Measurements from ENCODE around the gene GNB1L.
"Not testable (repeated sequence)": the region's sequence is repeated elsewhere in the genome, so short reads cannot be mapped to it uniquely, and the experiment has no call there.

The GNB1L gene

GRCh38 chr22:19837915-19838314 is 16.8 kb downstream of the GNB1L start:
- DNase-seq (ENCODE audit: insufficient read length, low spot score) (no peak), FAIRE-seq (no peak)
- no peak for TF ChIP-seq CTCF (IDR thresholded peaks at IDR 0.05; ENCODE audit: insufficient read depth, missing control alignments)

- FAIRE-seq = no peak
- DNase-seq (ENCODE audit: insufficient read length, low spot score) = no peak
- no peak for TF ChIP-seq CTCF (IDR thresholded peaks at IDR 0.05; ENCODE audit: insufficient read depth, missing control alignments)
Observed at GRCh38 chr22:19836512-19836911, 18.2 kb downstream of the GNB1L start.

- DNase-seq (ENCODE audit: insufficient read length, low spot score) (no peak), FAIRE-seq (no peak)
- no peak for TF ChIP-seq CTCF (IDR thresholded peaks at IDR 0.05; ENCODE audit: insufficient read depth, missing control alignments)
Observed at GRCh38 chr22:19834599-19834998, 20.1 kb downstream of the GNB1L start.

DNA sequence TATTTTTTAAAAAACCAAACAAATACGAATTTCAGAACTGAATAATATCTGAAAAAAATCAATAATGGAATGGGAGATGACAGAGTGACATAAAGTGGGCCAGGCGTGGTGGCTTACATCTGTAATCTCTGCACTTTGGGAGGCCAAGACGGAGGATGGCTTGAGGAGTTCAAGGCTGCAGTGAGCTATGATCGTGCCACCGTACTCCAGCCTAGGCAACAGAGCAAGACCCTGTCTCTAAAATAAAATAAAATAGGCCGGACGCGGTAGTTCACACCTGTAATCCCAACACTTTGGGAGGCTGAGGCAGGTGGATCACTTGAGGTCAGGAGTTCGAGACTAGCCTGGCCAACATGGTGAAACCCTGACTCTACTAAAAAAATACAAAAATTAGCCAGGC is 21.3 kb downstream of the GNB1L start:
- not testable (repeated sequence) for DNase-seq (ENCODE audit: insufficient read length, low spot score); FAIRE-seq

DNA sequence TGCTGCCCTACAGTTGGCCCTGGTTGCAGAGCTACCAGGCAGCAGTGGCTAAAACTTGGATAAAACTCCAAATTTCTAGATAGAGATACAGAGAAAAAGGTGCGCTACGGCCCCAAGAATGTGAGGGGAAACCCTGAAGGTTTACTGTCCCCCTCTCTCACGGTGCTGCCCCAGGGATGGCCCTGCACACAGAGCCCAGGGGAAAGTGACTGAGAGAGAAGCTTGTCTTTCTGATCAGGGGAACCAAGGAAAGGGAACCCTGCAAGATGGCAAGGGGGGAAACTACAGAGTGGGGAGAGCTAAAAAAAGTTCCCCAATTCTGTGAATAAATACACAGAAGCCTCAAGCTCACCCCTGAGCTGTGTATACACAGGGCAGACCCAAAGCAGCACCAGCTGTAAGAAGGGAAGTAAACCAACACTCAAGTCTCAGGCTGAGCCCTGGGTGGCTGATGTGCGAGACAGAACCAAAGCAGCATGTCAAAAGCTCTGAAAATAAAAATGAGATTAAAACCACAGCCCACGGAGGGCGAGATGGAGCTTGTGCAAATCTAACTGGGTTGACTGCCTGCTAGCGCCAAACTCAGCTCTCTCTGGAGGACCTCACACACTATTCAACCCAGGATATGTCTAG is 22.1 kb downstream of the GNB1L start:
- no peak for TF ChIP-seq CTCF (IDR thresholded peaks at IDR 0.05; ENCODE audit: insufficient read depth, missing control alignments)
- FAIRE-seq (no peak), DNase-seq (ENCODE audit: insufficient read length, low spot score) (no peak)

GRCh38 chr22:19831979-19832378 is 22.7 kb downstream of the GNB1L start:
- FAIRE-seq; DNase-seq (ENCODE audit: insufficient read length, low spot score): not testable (repeated sequence)

DNA sequence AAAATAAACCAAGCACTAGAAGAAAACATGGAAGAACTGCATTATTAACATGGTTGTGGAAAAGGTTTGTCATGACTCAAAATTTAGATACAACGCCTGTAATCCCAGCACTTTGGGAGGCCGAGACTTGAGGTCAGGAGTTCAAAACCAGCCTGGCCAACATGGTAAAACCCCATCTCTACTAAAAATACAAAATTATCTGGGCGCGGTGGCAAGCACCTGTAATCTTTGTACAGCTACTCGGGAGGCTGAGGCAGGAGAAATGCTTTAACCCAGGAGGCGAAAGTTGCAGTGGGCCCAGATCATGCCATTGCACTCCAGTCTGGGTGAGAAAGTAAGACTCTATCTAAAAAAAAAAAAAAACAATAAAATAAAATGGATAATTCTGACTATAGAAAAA is 23.7 kb downstream of the GNB1L start:
- TF ChIP-seq CTCF (IDR thresholded peaks at IDR 0.05; ENCODE audit: insufficient read depth, missing control alignments) = no peak
- no peak for FAIRE-seq
- no peak for DNase-seq (ENCODE audit: insufficient read length, low spot score)

- FAIRE-seq = no peak
- no peak for TF ChIP-seq CTCF (IDR thresholded peaks at IDR 0.05; ENCODE audit: insufficient read depth, missing control alignments)
Observed at GRCh38 chr22:19828035-19828401, 26.7 kb downstream of the GNB1L start.

More at GRCh38 chr22:19828035-19828401, 26.7 kb downstream of the GNB1L start:
- DNase-seq (ENCODE audit: insufficient read length, low spot score) = no peak

Measured in D721Med (cell line).